Right lobe of liver (tissue), 6 donors: ENCODE results near the gene HSPG2. TPM values are rescaled to one million over a fixed set of nuclear protein-coding genes. Genes with fewer than 3 reads are reported as not detected.

Experiments
- ATAC-seq, 4 donors: fragments of 200-7000 bp; cut with Tn5 transposase; one replicate each; pipeline ENCODE4 v1.9.1; 2020; ENCODE audit warnings: mild to moderate bottlenecking in 4 of 4, moderate library complexity in 4 of 4
- DNase-seq, 3 donors: peaks; one replicate each; pipeline ENCODE4 v3.0.0-alpha.2; 2020
- H3K27ac ChIP-seq, 3 donors: fragments of 200-600 bp; one replicate each; pipeline ENCODE4 v1.8.0; 2022
- H3K27me3 ChIP-seq, 2 donors: fragments of 200-600 bp; one replicate each; pipeline ENCODE4 v1.8.0; 2022
- H3K36me3 ChIP-seq, 4 donors: fragments of 200-600 bp; sonication (generic) in 1 of 4; one replicate each; pipeline versions ENCODE4 v1.5.1 to v1.8.0; 2017 to 2022; ENCODE audit warnings: control low read depth in 1 of 4
- H3K4me1 ChIP-seq, 4 donors: fragments of 200-600 bp; sonication (generic) in 1 of 4; one replicate each; pipeline versions ENCODE4 v1.5.1 to v1.8.0; 2017 to 2022; ENCODE audit warnings: control low read depth in 1 of 4
- H3K4me3 ChIP-seq, 3 donors: fragments of 200-600 bp; one replicate each; pipeline ENCODE4 v1.8.0; 2022
- H3K9me3 ChIP-seq, 4 donors: fragments of 200-600 bp; sonication (generic) in 1 of 4; one replicate each; pipeline versions ENCODE4 v1.5.1 to v1.8.0; 2017 to 2022; ENCODE audit warnings: control low read depth in 1 of 4
- CTCF ChIP-seq, 4 donors: fragments of 200-600 bp in 3 of 4; fragments of 450-650 bp in 1 of 4; IDR thresholded peaks; one replicate each; pipeline versions ENCODE4 v1.5.1 to v1.8.0; 2016 to 2022; ENCODE audit warnings: antibody characterized with exemption in 4 of 4, mild to moderate bottlenecking in 2 of 4
- POLR2A ChIP-seq: fragments of 450-650 bp; IDR thresholded peaks from one replicate; pipeline ENCODE4 v1.6.1; 2017; ENCODE audit warnings: antibody characterized with exemption, mild to moderate bottlenecking
- WGBS: methylation state at CpG from one replicate; pipeline ENCODE4 v1.1.6; 2018; ENCODE audit warnings: low coverage, low lambda C conversion rate; ENCODE audit not compliant: insufficient coverage; ENCODE audit errors: missing lambda C conversion rate; 5-methylcytosine and 5-hydroxymethylcytosine counted together
- intact Hi-C, 2 donors: fragments of 100-400 bp; cut with DNase I; formaldehyde crosslinking; loops; one replicate each; pipeline versions ENCODE4 v1.11.2 to v1.14.1; 2022
- total RNA-seq, 6 experiments: library from RNA; depleted of rRNA in 2 of 6; stranded (reverse); fragments of >200 nt in 2 of 6; fragmentation: NEBNext Ultra II Directional in 3 of 6; extraction: Animal tissue kit (Norgen Biotek cat#: 25700) in 3 of 6; gene quantifications; one replicate each; pipeline versions ENCODE4 v1.1.0 to v1.2.4, GENCODE V29; 2016 to 2023
- donor health status: DM: no; HTN: yes; CAD: no.
- donor health status: DM: no; HTN: no; CAD: no.
- donor health status: DM: no; HTN: no; CAD: no.
- donor health status: DM: no; HTN: yes; CAD: no.
- donor health status: DM: no; HTN: yes; CAD: no.

Gene HSPG2
- total RNA-seq, 6 experiments from 2014 or later, result 31.3 to 90.9 (median 43.7) TPM

GRCh38 chr1:21838359-21839157 is 98.6 kb downstream of the HSPG2 start:
- Histone ChIP-seq H3K27ac (no peak overlapping the region), H3K36me3 (no peaks in the 10 kb centered on the region), H3K27me3 (no peaks in the 10 kb centered on the region), H3K9me3 (no peaks in the 10 kb centered on the region), H3K4me3 (no peak overlapping the region), H3K4me1 (no peaks in the 10 kb centered on the region)
- WGBS, result 50% methylated on average over 1 of the region's 23 CpGs
- DNase-seq (no peak), ATAC-seq (no peak)
- intact Hi-C loops, result no loop called here
- TF ChIP-seq CTCF (IDR thresholded peaks at IDR 0.05), result no peak
- TF ChIP-seq POLR2A, result no peak

GRCh38 chr1:21837476-21837875 is 99.6 kb downstream of the HSPG2 start:
- TF ChIP-seq CTCF (IDR thresholded peaks at IDR 0.05) (no peak), POLR2A (no peak)
- Histone ChIP-seq H3K36me3 (no peaks in the 10 kb centered on the region), H3K27me3 (no peaks in the 10 kb centered on the region), H3K27ac (no peak overlapping the region), H3K4me3 (no peak overlapping the region), H3K9me3 (no peaks in the 10 kb centered on the region), H3K4me1 (no peaks in the 10 kb centered on the region)
- WGBS, result 91% methylated on average over 8 of the region's 10 CpGs
- intact Hi-C loops, result no loop called here
- ATAC-seq, result no peak
- no peak for DNase-seq

GRCh38 chr1:21836729-21837128 is 100.4 kb downstream of the HSPG2 start:
- no peak overlapping the region for H3K27ac ChIP-seq
- WGBS, result no CpG with 5 or more reads among the region's 13 CpGs
- TF ChIP-seq POLR2A, result no peak
- TF ChIP-seq CTCF (IDR thresholded peaks at IDR 0.05), result no peak
- DNase-seq, result no peak
- ATAC-seq, result no peak
- intact Hi-C loops, result no loop called here
- no peaks in the 10 kb centered on the region for H3K9me3 ChIP-seq
- no peaks in the 10 kb centered on the region for H3K4me1 ChIP-seq
- no peaks in the 10 kb centered on the region for H3K27me3 ChIP-seq
- no peaks in the 10 kb centered on the region for H3K36me3 ChIP-seq
- H3K4me3 ChIP-seq, result no peak overlapping the region

GRCh38 chr1:21836010-21836409 is 101.1 kb downstream of the HSPG2 start:
- Histone ChIP-seq H3K36me3 (no peaks in the 10 kb centered on the region), H3K9me3 (no peaks in the 10 kb centered on the region), H3K27me3 (no peaks in the 10 kb centered on the region), H3K27ac (no peak overlapping the region), H3K4me3 (no peak overlapping the region), H3K4me1 (no peaks in the 10 kb centered on the region)
- WGBS, result 94% methylated on average over 4 of the region's 4 CpGs
- ATAC-seq (no peak), DNase-seq (no peak)
- TF ChIP-seq POLR2A (no peak), CTCF (IDR thresholded peaks at IDR 0.05) (no peak)
- intact Hi-C loops, result no loop called here
